SU-DHL-6 (cell line): Measurements from ENCODE around the gene NOVA2.

Experiments used
- H2AFZ ChIP-seq: fragments of 200-600 bp; sonication (generic); 2 replicates; pipeline ENCODE4 v1.6.1; 2014; ENCODE audit warnings: low read depth, mild to moderate bottlenecking, moderate library complexity, mixed read lengths, antibody characterized with exemption, low read length; ENCODE audit not compliant: severe bottlenecking
- H3F3A ChIP-seq: fragments of 200-600 bp; shearing (Covaris generic); 2 replicates; pipeline ENCODE4 v1.6.0; 2016; ENCODE audit warnings: antibody characterized with exemption, mild to moderate bottlenecking; ENCODE audit not compliant: insufficient read depth
- H3K27ac ChIP-seq: fragments of 200-600 bp; sonication (generic); 2 replicates; pipeline ENCODE4 v1.5.1; 2016; ENCODE audit warnings: low read depth, mild to moderate bottlenecking, low read length, moderate library complexity, mixed read lengths
- H3K27me3 ChIP-seq: fragments of 200-600 bp; sonication (generic), shearing (Covaris generic); 2 replicates; pipeline ENCODE4 v1.6.0; 2014; ENCODE audit warnings: mild to moderate bottlenecking, low read length
- H3K36me3 ChIP-seq: fragments of 200-600 bp; sonication (generic); 2 replicates; pipeline ENCODE4 v1.6.1; 2014; ENCODE audit warnings: mild to moderate bottlenecking, low read length, mixed read lengths
- H3K4me2 ChIP-seq: fragments of 300-600, 200-600 bp; shearing (Covaris generic), sonication (generic); 2 replicates; pipeline ENCODE4 v1.6.0; 2014; ENCODE audit warnings: low read length, low read depth, mild to moderate bottlenecking; ENCODE audit not compliant: poor library complexity, severe bottlenecking
- H3K4me3 ChIP-seq: fragments of 200-600 bp; sonication (generic); 2 replicates; pipeline ENCODE4 v1.5.1; 2014; ENCODE audit warnings: antibody characterized with exemption, low read length, mild to moderate bottlenecking, mixed read lengths; ENCODE audit not compliant: insufficient read depth, poor library complexity, severe bottlenecking
- H3K79me2 ChIP-seq: fragments of 200-600 bp; sonication (generic); 2 replicates; pipeline ENCODE4 v1.6.1; 2014; ENCODE audit warnings: mild to moderate bottlenecking, low read length, moderate library complexity; ENCODE audit not compliant: insufficient read depth
- H3K9ac ChIP-seq: fragments of 200-600 bp; sonication (generic); 2 replicates; pipeline ENCODE4 v1.7.0; 2014; ENCODE audit warnings: mild to moderate bottlenecking, low read length
- H3K9me2 ChIP-seq: fragments of 200-600 bp; sonication (generic); replicated peaks from 2 replicates; pipeline ENCODE4 v1.6.1; 2014; ENCODE audit warnings: low read length; ENCODE audit not compliant: insufficient read depth
- H3K9me3 ChIP-seq: fragments of 200-600 bp; sonication (generic); 2 replicates; pipeline ENCODE4 v1.6.1; 2014; ENCODE audit warnings: low read length, mixed read lengths; ENCODE audit not compliant: insufficient read depth
- H4K20me1 ChIP-seq: fragments of 200-600 bp; sonication (generic); 2 replicates; pipeline ENCODE4 v1.6.1; 2014; ENCODE audit warnings: low read depth, mild to moderate bottlenecking, antibody characterized with exemption, low read length, moderate library complexity, mixed read lengths
- EZH2phosphoT487 ChIP-seq: fragments of 200-600 bp; sonication (generic), shearing (Covaris generic); conservative IDR thresholded peaks from 2 replicates; pipeline ENCODE4 v1.6.1; 2018; ENCODE audit warnings: mild to moderate bottlenecking, antibody characterized with exemption, low read length, moderate library complexity, mixed read lengths
- TF ChIP-seq, protein P1 (sequence below): fragments of 200-600 bp; sonication (generic); IDR thresholded peaks from one replicate; pipeline ENCODE4 v1.5.1; 2017; ENCODE audit warnings: antibody characterized with exemption, mild to moderate bottlenecking, low read length, moderate library complexity; ENCODE audit not compliant: insufficient read depth, poor library complexity, severe bottlenecking

Gene NOVA2

DNA sequence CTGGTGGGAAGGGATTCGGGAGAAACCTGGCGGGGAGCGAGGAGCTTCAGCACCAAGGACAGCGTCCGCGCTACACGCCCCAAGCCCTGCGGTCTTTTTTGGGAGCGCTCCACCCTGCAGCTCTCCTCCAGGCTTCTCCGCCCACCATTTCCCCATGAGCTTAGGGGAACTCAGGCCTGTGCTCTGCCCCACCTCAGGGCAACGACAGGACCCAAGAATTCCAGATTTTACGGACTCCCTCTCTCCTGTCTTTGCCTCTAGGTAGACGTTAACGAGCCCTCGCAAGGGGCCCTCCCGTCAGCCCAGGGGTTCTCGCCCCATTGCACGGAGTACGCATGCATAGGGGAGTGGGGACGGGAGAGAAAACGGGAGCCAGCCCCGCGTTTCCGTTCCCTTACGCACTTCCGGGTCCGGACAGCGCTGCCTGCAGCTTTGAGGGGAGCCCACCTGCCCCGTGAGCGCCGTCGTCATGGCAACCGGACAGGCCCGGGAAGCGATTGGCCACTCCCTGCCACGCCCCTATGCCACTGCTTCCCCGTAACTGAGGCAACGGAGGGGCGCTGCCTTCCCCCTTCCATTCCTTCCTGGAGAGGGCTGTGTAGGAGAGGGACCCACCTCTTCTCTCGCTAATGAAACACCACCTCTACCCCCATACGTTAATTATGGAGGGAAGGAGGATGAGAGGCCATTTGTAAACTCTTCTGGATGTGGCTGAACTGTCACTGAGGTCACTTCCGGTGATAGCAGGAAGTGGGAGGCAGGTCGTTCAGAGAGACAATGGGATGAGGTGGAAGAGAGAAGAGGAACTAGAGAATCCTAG, 20.8 kb downstream of the NOVA2 start:
- Histone ChIP-seq H3K27me3 (no peaks in the 10 kb centered on the region), H3K9ac (no peak overlapping the region), H3K4me2 (no peak overlapping the region), H3K9me2 (no peaks in the 10 kb centered on the region), H3K4me3 (no peak overlapping the region), H3K9me3 (no peaks in the 10 kb centered on the region), H2AFZ (no peak overlapping the region), H4K20me1 (no peaks in the 10 kb centered on the region), H3K79me2 (no peaks in the 10 kb centered on the region), H3K36me3 (no peaks in the 10 kb centered on the region), H3F3A (no peaks in the 10 kb centered on the region), H3K27ac (no peak overlapping the region)
- TF ChIP-seq, protein P1, sequence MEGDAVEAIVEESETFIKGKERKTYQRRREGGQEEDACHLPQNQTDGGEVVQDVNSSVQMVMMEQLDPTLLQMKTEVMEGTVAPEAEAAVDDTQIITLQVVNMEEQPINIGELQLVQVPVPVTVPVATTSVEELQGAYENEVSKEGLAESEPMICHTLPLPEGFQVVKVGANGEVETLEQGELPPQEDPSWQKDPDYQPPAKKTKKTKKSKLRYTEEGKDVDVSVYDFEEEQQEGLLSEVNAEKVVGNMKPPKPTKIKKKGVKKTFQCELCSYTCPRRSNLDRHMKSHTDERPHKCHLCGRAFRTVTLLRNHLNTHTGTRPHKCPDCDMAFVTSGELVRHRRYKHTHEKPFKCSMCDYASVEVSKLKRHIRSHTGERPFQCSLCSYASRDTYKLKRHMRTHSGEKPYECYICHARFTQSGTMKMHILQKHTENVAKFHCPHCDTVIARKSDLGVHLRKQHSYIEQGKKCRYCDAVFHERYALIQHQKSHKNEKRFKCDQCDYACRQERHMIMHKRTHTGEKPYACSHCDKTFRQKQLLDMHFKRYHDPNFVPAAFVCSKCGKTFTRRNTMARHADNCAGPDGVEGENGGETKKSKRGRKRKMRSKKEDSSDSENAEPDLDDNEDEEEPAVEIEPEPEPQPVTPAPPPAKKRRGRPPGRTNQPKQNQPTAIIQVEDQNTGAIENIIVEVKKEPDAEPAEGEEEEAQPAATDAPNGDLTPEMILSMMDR: no peak
- no peak for TF ChIP-seq EZH2phosphoT487

DNA sequence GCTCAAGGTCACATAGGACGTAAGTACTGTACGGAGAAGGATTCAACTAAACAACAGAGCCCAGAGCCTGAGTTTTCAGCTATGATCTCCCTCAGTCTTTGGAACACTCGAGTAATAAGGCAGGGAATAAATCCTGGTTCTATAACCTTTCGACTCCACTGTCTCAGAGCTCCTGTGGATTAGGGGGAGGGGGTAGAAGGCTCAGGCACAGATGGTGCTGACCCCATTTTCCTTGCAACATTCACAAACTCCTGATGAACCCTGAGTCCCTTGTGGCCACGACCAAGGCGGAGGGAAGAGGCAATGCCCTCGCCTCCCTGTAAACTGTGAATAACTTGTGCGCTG, 21.4 kb downstream of the NOVA2 start:
- no peak for TF ChIP-seq EZH2phosphoT487
- TF ChIP-seq, protein P1: no peak
- H3K9me2 ChIP-seq: no peaks in the 10 kb centered on the region
- H3K79me2 ChIP-seq: no peaks in the 10 kb centered on the region
- H4K20me1 ChIP-seq: no peaks in the 10 kb centered on the region
- no peak overlapping the region for H3K4me2 ChIP-seq
- H3K4me3 ChIP-seq: no peak overlapping the region
- no peak overlapping the region for H3K9ac ChIP-seq
- no peaks in the 10 kb centered on the region for H3K27me3 ChIP-seq
- H3K27ac ChIP-seq: no peak overlapping the region
- H2AFZ ChIP-seq: no peak overlapping the region
- no peaks in the 10 kb centered on the region for H3K9me3 ChIP-seq
- H3K36me3 ChIP-seq: no peaks in the 10 kb centered on the region
- H3F3A ChIP-seq: no peaks in the 10 kb centered on the region

DNA sequence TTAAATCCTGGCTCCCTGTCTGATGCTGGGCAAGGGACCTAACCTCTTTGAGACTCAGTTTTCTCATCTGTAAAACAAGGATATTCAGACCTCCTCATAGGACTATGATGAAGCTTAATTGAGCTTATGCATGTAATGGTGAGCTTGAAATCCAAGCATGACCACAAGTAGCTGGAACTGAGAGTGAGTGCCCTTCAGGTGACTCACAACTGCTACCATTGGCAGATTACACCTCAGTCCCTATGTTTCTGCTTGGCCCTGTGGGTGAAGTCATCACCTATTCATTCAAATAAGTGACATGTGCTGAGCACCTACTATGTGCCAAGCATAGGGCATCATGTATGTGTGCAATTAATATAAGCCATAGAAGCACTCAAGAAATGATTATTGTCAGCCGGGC, 25.7 kb downstream of the NOVA2 start:
- TF ChIP-seq EZH2phosphoT487: no peak
- TF ChIP-seq, protein P1: no peak

More for the DNA sequence above, 25.7 kb downstream of the NOVA2 start:
- H3K27ac ChIP-seq: no peak overlapping the region
- H3K79me2 ChIP-seq: no peaks in the 10 kb centered on the region
- H3K9me2 ChIP-seq: no peaks in the 10 kb centered on the region
- no peak overlapping the region for H3K4me3 ChIP-seq
- no peaks in the 10 kb centered on the region for H3K36me3 ChIP-seq
- no peaks in the 10 kb centered on the region for H3F3A ChIP-seq
- H2AFZ ChIP-seq: no peak overlapping the region
- no peak overlapping the region for H3K4me2 ChIP-seq
- H3K9me3 ChIP-seq: no peaks in the 10 kb centered on the region
- H3K9ac ChIP-seq: no peak overlapping the region
- H3K27me3 ChIP-seq: no peaks in the 10 kb centered on the region
- H4K20me1 ChIP-seq: no peaks in the 10 kb centered on the region
